Loucy (cell line): ENCODE data around the gene MTHFR.

Source experiments
- CTCF ChIP-seq: fragments of 200-600 bp; sonication (generic); conservative IDR thresholded peaks from 2 replicates; pipeline ENCODE4 v1.5.1; 2014; ENCODE audit warnings: mild to moderate bottlenecking, antibody characterized with exemption, low read length
- EZH2phosphoT487 ChIP-seq: fragments of 200-600 bp; IDR thresholded peaks from 2 replicates; pipeline ENCODE4 v1.6.1; 2018; ENCODE audit warnings: antibody characterized with exemption, mild to moderate bottlenecking, moderate library complexity, borderline replicate concordance

DNA sequence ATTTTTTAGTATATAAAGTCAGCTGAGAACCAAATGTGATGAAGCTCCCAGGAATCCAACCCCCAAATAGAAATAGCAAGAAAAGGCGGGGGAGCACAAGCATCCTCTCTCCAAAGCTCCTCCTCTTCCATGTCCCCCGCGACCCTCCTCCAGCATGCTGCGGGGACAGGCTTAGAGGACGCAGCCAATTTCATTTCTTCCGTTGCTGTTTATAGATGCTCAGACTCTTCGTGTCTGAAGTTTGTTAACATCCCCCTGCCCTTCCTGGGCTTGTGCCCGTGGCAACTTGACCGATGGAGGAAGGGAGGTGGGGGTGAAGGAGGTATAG, 42.6 kb upstream of the MTHFR start:
- TF ChIP-seq CTCF, result no peak
- TF ChIP-seq EZH2phosphoT487, result no peak
